ENCODE results near the gene PLD1. TPM values are rescaled to one million over a fixed set of nuclear protein-coding genes. Genes with fewer than 3 reads are reported as not detected.

PLD1 gene
- total and polyA plus RNA-seq, 2 of the 8 experiments (the other 6 are each of a cell fraction or from before 2014, with no cell fraction given): 1.2 to 2.6 TPM

- no peak overlapping the region for H4K91ac ChIP-seq (replicated peaks; ENCODE audit: insufficient read length, low read length)
- H2BK12ac ChIP-seq (ENCODE audit: low read depth, low read length): no peak overlapping the region
- ChIA-PET POLR2A (ENCODE audit: partially characterized antibody) (no interaction called here), CTCF (ENCODE audit: partially characterized antibody) (interaction anchor here (0.6 to 2.0 kb wide), 2 partner anchors 123 to 930 kb away, joined by 3 to 5 read pairs; no protein-coding TSS in a partner anchor)
- H3K56ac ChIP-seq (replicated peaks; ENCODE audit: insufficient read length, low read depth, low read length): no peak overlapping the region
- H2BK5ac ChIP-seq (ENCODE audit: low read depth, low read length): no peak overlapping the region
- no peaks in the 10 kb centered on the region for H3K9me3 ChIP-seq (ENCODE audit: insufficient read depth in 2 of 2, low read depth in 1 of 2, low read length in 1 of 2)
- H3K4me1 ChIP-seq (replicated peaks in 1 of 4; ENCODE audit: control insufficient read depth in 3 of 4, insufficient read depth in 4 of 4, low read length in 3 of 4): peaks cover 0 to 3% (median 1%) of the 10 kb centered on the region in 4 experiments; a peak in 3 of 7 replicates
- H3K4ac ChIP-seq (replicated peaks; ENCODE audit: insufficient read length, low read depth, low read length): no peak overlapping the region
- DNase-seq (ENCODE audit: low read depth in 1 of 2, low spot score in 2 of 2): no peak
- H3K27me3 ChIP-seq (replicated peaks in 1 of 4; ENCODE audit: control insufficient read depth in 3 of 4, extremely low read depth in 1 of 4, insufficient read depth in 3 of 4, low read length in 3 of 4): no peaks in the 10 kb centered on the region
- H2BK20ac ChIP-seq (ENCODE audit: low read length): no peak overlapping the region
- TF ChIP-seq BACH1 (IDR thresholded peaks at IDR 0.05; ENCODE audit: low read length): no peak
- no peak for TF ChIP-seq TBP (IDR thresholded peaks at IDR 0.05; ENCODE audit: low read depth, low read length)
- no peak for TF ChIP-seq BCL11A (IDR thresholded peaks at IDR 0.05; ENCODE audit: low read depth in 2 of 2, low read length in 2 of 2)
- no peak for TF ChIP-seq KDM1A (IDR thresholded peaks at IDR 0.05; ENCODE audit: borderline replicate concordance, low read length)
- TF ChIP-seq SP4 (IDR thresholded peaks at IDR 0.05; ENCODE audit: low read length): no peak
- TF ChIP-seq MAFK (IDR thresholded peaks at IDR 0.05; ENCODE audit: low read depth, low read length): no peak
- no peak for TF ChIP-seq CBX8 (IDR thresholded peaks at IDR 0.05; ENCODE audit: borderline replicate concordance, low read depth, low read length)
- no peak for TF ChIP-seq ASH2L (IDR thresholded peaks at IDR 0.05; ENCODE audit: low read length)
- no peak for TF ChIP-seq BRCA1 (IDR thresholded peaks at IDR 0.05; ENCODE audit: low read depth, low read length)
- TF ChIP-seq, protein P1, sequence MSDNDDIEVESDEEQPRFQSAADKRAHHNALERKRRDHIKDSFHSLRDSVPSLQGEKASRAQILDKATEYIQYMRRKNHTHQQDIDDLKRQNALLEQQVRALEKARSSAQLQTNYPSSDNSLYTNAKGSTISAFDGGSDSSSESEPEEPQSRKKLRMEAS (IDR thresholded peaks at IDR 0.05): no peak
- no peak for TF ChIP-seq GABPA (IDR thresholded peaks at IDR 0.05; ENCODE audit: borderline replicate concordance, insufficient read depth, low read length)
- no peak for TF ChIP-seq JUND (IDR thresholded peaks at IDR 0.05; ENCODE audit: low read length)
- TF ChIP-seq E2F6 (IDR thresholded peaks at IDR 0.05): no peak
- TF ChIP-seq EZH2 (IDR thresholded peaks at IDR 0.05; ENCODE audit: low read depth, low read length, severe bottlenecking): no peak
- TF ChIP-seq SP1 (IDR thresholded peaks at IDR 0.05; ENCODE audit: low read depth, low read length): no peak
- H2BK15ac ChIP-seq (ENCODE audit: low read length): peak overlapping the region; percentile 63; the same call in 1 of the 2 replicates
- no peak overlapping the region for H3K18ac ChIP-seq (ENCODE audit: extremely low read depth, low read length)
- H4K8ac ChIP-seq (ENCODE audit: extremely low read depth, insufficient read depth, low read length): no peak overlapping the region
- 87% methylated on average over 2 of the region's 2 CpGs; no CpG with 5 or more reads in 1 of the 2 experiments for WGBS, 2 experiments (ENCODE audit: extremely low coverage in 1 of 2, insufficient coverage in 1 of 2, insufficient read length in 1 of 2, insufficient replicate concordance in 2 of 2, low coverage in 1 of 2, low lambda C conversion rate in 2 of 2, missing lambda C conversion rate in 1 of 2)
- no peak overlapping the region for H3K4me3 ChIP-seq (ENCODE audit: extremely low read depth in 1 of 4, insufficient read depth in 2 of 4, low read depth in 3 of 4, low read length in 4 of 4)
- no peak overlapping the region for H2BK120ac ChIP-seq (replicated peaks; ENCODE audit: low read depth, low read length)
- H3K79me2 ChIP-seq (ENCODE audit: control insufficient read depth in 1 of 2, insufficient read depth in 2 of 2, low read length in 2 of 2): no peaks in the 10 kb centered on the region
- H2AFZ ChIP-seq (ENCODE audit: low read length): peak overlapping the region; percentile 70
- H3K23ac ChIP-seq (ENCODE audit: insufficient read length): no peak overlapping the region
- FAIRE-seq: no peak
- no peak overlapping the region for H3K4me2 ChIP-seq (ENCODE audit: insufficient read depth in 1 of 2, low read depth in 2 of 2, low read length in 2 of 2)
- H3K9ac ChIP-seq (replicated peaks in 1 of 4; ENCODE audit: extremely low read depth in 1 of 4, low read depth in 3 of 4, low read length in 3 of 4): no peak overlapping the region
- no peaks in the 10 kb centered on the region for H4K20me1 ChIP-seq (replicated peaks in 1 of 2; ENCODE audit: control insufficient read depth in 1 of 2, insufficient read depth in 2 of 2, low read length in 2 of 2)
- H3K14ac ChIP-seq (ENCODE audit: insufficient read length): no peak overlapping the region
- H2AK5ac ChIP-seq (ENCODE audit: low read depth, low read length): no peak overlapping the region
- H3K23me2 ChIP-seq (ENCODE audit: low read depth, low read length): no peaks in the 10 kb centered on the region
- no peaks in the 10 kb centered on the region for H3K36me3 ChIP-seq (ENCODE audit: control insufficient read depth in 2 of 4, insufficient read depth in 4 of 4, low read length in 3 of 4)
- H4K5ac ChIP-seq (ENCODE audit: insufficient read length, low read depth, low read length): no peak overlapping the region
- H3K79me1 ChIP-seq (ENCODE audit: low read depth, low read length): no peaks in the 10 kb centered on the region
- H3K27ac ChIP-seq (ENCODE audit: low read depth, low read length): no peak overlapping the region
Observed at GRCh38 chr3:171736556-171736955, 73.7 kb downstream of the PLD1 start.

Data from H1 (cell line).